Keratinocyte (primary cell): ENCODE measurements around the gene OBSCN.

Source experiments
- EZH2 ChIP-seq: IDR thresholded peaks from one replicate; pipeline ENCODE4 v1.6.1; 2012; ENCODE audit warnings: inconsistent platforms, mild to moderate bottlenecking, low read length, moderate library complexity
- TF ChIP-seq, protein P1 (sequence below), 3 experiments: IDR thresholded peaks in 1 of 3; conservative IDR thresholded peaks in 1 of 3; optimal IDR thresholded peaks in 1 of 3; 2 replicates in 2 of 3; 3 replicates in 1 of 3; pipeline versions ENCODE3 to v1.5.1; 2011; ENCODE audit warnings: low read length in 3 of 3, mild to moderate bottlenecking in 3 of 3, moderate library complexity in 2 of 3, control low read depth in 1 of 3, inconsistent platforms in 1 of 3; ENCODE audit not compliant: insufficient read depth in 2 of 3; ENCODE audit errors: extremely low read depth in 1 of 3

DNA sequence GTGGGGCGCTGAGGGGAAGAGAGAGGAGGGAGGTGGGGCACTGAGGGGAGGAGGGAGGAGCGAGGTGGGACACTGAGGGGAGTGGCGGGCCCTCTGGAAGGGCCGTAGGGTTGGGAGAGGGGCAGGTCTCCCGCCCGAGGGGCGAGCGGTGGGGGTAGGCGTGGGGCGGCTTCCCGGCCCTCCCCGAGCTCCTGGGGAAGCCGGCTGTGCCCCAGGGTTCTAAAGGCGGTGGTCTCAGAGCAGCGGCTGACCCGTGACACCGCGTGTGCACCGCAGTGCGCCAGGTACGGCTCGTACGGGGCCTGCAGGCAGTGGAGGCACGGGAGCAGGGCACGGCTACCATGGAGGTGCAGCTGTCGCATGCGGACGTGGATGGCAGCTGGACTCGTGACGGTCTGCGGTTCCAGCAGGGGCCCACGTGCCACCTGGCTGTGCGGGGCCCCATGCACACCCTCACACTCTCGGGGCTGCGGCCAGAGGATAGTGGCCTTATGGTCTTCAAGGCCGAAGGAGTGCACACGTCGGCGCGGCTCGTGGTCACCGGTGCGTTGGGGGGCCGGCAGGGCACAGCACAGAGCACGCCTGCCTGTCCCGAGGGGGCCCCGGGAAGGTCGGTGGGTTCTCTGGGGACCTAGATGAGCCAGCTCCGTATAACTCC, 68.5 kb downstream of the OBSCN start:
- TF ChIP-seq, protein P1, sequence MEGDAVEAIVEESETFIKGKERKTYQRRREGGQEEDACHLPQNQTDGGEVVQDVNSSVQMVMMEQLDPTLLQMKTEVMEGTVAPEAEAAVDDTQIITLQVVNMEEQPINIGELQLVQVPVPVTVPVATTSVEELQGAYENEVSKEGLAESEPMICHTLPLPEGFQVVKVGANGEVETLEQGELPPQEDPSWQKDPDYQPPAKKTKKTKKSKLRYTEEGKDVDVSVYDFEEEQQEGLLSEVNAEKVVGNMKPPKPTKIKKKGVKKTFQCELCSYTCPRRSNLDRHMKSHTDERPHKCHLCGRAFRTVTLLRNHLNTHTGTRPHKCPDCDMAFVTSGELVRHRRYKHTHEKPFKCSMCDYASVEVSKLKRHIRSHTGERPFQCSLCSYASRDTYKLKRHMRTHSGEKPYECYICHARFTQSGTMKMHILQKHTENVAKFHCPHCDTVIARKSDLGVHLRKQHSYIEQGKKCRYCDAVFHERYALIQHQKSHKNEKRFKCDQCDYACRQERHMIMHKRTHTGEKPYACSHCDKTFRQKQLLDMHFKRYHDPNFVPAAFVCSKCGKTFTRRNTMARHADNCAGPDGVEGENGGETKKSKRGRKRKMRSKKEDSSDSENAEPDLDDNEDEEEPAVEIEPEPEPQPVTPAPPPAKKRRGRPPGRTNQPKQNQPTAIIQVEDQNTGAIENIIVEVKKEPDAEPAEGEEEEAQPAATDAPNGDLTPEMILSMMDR (optimal IDR thresholded peaks at IDR 0.05 in 1 of 3, IDR thresholded peaks at IDR 0.05 in 1 of 3, conservative IDR thresholded peaks at IDR 0.05 in 1 of 3; ENCODE audit: extremely low read depth in 1 of 3, insufficient read depth in 2 of 3, low read length in 3 of 3): no peak
- no peak for TF ChIP-seq EZH2
